ENCODE results near the gene SNUPN. TPM values are rescaled to one million over a fixed set of nuclear protein-coding genes. Genes with fewer than 3 reads are reported as not detected.

Gene SNUPN
- total and polyA plus RNA-seq, 12 donors = 13.5 to 40.8 (median 23.4) TPM

DNA sequence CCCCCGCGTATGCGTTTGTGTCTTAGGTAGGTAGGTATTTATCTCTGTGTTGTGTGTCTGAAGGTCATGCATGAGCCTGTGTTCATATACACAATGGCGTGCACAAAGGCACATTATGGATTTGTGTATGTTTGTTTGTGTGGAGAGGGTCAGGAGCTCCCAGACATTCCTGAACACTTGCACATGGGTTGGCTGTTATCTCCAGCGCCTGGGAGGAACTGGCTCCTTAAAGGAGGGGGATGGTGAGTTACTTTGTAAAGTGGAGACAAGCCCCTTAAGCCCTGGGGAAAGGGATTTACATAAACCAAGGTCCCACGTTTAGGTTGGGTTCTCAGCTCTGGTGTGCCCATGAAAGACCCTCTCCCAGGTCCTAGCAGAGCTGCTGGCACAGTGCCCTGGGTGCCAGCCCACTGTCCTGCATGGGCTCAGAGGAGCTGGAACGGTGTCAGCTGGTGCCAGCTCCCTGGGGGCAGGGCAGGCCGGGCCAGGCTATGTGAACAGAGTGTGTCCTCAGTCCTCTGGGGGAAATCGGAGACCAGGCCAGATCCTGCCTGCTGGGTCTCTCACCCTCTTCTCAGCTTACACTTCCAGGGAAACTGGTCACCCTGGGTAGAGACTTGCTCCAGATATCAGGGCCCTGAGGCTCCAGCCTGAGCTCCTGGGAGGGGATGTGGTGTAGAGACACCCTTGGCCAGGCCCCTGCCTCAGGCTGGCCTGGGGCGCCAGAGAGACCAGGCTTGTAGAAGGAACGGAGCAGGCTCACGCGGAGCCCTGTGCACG, 47.3 kb upstream of the SNUPN start:
- TF ChIP-seq, protein P1, sequence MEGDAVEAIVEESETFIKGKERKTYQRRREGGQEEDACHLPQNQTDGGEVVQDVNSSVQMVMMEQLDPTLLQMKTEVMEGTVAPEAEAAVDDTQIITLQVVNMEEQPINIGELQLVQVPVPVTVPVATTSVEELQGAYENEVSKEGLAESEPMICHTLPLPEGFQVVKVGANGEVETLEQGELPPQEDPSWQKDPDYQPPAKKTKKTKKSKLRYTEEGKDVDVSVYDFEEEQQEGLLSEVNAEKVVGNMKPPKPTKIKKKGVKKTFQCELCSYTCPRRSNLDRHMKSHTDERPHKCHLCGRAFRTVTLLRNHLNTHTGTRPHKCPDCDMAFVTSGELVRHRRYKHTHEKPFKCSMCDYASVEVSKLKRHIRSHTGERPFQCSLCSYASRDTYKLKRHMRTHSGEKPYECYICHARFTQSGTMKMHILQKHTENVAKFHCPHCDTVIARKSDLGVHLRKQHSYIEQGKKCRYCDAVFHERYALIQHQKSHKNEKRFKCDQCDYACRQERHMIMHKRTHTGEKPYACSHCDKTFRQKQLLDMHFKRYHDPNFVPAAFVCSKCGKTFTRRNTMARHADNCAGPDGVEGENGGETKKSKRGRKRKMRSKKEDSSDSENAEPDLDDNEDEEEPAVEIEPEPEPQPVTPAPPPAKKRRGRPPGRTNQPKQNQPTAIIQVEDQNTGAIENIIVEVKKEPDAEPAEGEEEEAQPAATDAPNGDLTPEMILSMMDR (IDR thresholded peaks at IDR 0.05) = no peak
- no peak for TF ChIP-seq POLR2A (IDR thresholded peaks at IDR 0.05)
- intact Hi-C loops (cut with DNase I) = no loop called here
- no peak for DNase-seq

GRCh38 chr15:75671730-75672602, 46.4 kb upstream of the SNUPN start:
- peaks cover 0 to 8% of the 10 kb centered on the region in 2 donors for H3K4me1 ChIP-seq (replicated peaks in 1 of 2)

More for the DNA sequence above, 47.3 kb upstream of the SNUPN start:
- Histone ChIP-seq H3K9me3 (replicated peaks in 1 of 3) (no peaks in the 10 kb centered on the region), H3K36me3 (replicated peaks in 1 of 2) (no peaks in the 10 kb centered on the region), H3K4me3 (no peak overlapping the region), H3K27ac (peak overlapping the region in 2 of 5 donors; percentile 60 to 73), H3K4me1 (replicated peaks in 1 of 2) (peaks cover 0 to 8% of the 10 kb centered on the region in 2 donors), H3K27me3 (no peaks in the 10 kb centered on the region)
- WGBS, 4 donors = 58 to 68% (median 64%) methylated on average over 5 to 14 of the region's 14 CpGs

DNA sequence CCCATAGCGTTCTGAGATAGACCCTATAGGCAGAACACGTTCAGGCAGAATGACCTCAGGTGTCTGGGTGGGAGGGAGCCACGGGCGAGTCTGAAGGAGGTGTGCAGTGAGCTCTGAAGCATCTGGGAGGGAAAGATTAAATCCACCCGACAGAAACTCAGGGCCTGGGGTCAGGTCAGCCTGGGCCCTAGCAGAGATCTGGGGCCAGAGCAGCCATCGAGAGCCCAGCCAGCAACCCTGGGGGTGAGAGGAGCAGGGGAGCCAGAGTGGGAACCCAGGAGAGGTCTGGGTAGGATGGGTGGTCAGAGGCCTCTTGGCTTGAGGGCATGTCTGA, 44.3 kb upstream of the SNUPN start:
- intact Hi-C loops (cut with DNase I) = no loop called here
- no peak for TF ChIP-seq POLR2A (IDR thresholded peaks at IDR 0.05)
- TF ChIP-seq, protein P1 (IDR thresholded peaks at IDR 0.05) = no peak
- DNase-seq = no peak
- Histone ChIP-seq H3K27ac (no peak overlapping the region), H3K36me3 (replicated peaks in 1 of 2) (no peaks in the 10 kb centered on the region), H3K4me1 (replicated peaks in 1 of 2) (peaks cover 0 to 14% of the 10 kb centered on the region in 2 donors), H3K27me3 (no peaks in the 10 kb centered on the region), H3K9me3 (replicated peaks in 1 of 3) (no peaks in the 10 kb centered on the region), H3K4me3 (no peak overlapping the region)
- WGBS, 4 donors = 79 to 90% (median 84%) methylated on average over 5 to 6 of the region's 6 CpGs

More at GRCh38 chr15:75671730-75672602, 46.4 kb upstream of the SNUPN start:
- no peak for DNase-seq
- no peak overlapping the region for H3K27ac ChIP-seq
- no peaks in the 10 kb centered on the region for H3K9me3 ChIP-seq (replicated peaks in 1 of 3)
- no peaks in the 10 kb centered on the region for H3K36me3 ChIP-seq (replicated peaks in 1 of 2)
- intact Hi-C loops (cut with DNase I) = no loop called here
- H3K27me3 ChIP-seq = no peaks in the 10 kb centered on the region
- TF ChIP-seq, protein P1 (IDR thresholded peaks at IDR 0.05) = no peak
- no peak for TF ChIP-seq POLR2A (IDR thresholded peaks at IDR 0.05)
- WGBS, 4 donors = 71 to 83% (median 74%) methylated on average over 3 to 11 of the region's 11 CpGs
- H3K4me3 ChIP-seq = no peak overlapping the region

- Histone ChIP-seq H3K36me3 (replicated peaks in 1 of 2) (no peaks in the 10 kb centered on the region), H3K27me3 (no peaks in the 10 kb centered on the region), H3K27ac (no peak overlapping the region), H3K4me1 (replicated peaks in 1 of 2) (peaks cover 0 to 14% of the 10 kb centered on the region in 2 donors), H3K4me3 (no peak overlapping the region), H3K9me3 (replicated peaks in 1 of 3) (no peaks in the 10 kb centered on the region)
- WGBS, 4 donors = 67 to 86% (median 83%) methylated on average over 4 to 14 of the region's 14 CpGs
- TF ChIP-seq, protein P1 (IDR thresholded peaks at IDR 0.05) = no peak
- TF ChIP-seq POLR2A (IDR thresholded peaks at IDR 0.05) = no peak
- DNase-seq = no peak
- intact Hi-C loops (cut with DNase I) = no loop called here
Measured at GRCh38 chr15:75669191-75669878, 43.8 kb upstream of the SNUPN start.
